ENCODE data around the gene SLC44A1.
"Not testable (repeated sequence)": the region's sequence is repeated elsewhere in the genome, so short reads cannot be mapped to it uniquely, and the experiment has no call there.

The SLC44A1 gene

DNA sequence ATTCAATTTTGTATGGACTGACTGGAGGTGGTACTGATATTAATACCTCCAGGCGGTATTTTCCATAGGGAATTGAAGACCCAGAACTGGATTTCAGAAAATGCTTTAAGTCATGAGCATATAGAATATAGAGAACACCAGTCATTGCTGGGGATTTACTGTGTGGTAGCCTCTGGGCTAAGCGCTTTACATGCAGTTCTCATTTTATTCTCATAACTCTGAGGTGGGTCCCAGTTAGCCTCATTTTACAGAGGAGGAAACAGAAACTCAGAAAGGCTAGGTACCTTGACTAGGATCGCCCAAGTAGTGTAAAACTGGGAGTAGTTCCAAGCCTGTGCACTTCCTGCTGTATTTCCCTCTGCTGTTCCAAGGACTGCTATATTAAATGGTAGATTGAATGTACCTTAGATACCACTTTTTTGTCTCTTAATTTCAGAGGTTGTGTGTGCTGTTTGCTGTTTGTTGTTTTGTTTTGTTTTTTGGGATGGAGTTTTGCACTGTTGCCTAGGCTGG, 13.8 kb downstream of the SLC44A1 start:
- no peak for TF ChIP-seq CTCF (IDR thresholded peaks at IDR 0.05; ENCODE audit: low read depth, low read length)
- H3K4me3 ChIP-seq (ENCODE audit: low read depth, low read length) = no peak overlapping the region

DNA sequence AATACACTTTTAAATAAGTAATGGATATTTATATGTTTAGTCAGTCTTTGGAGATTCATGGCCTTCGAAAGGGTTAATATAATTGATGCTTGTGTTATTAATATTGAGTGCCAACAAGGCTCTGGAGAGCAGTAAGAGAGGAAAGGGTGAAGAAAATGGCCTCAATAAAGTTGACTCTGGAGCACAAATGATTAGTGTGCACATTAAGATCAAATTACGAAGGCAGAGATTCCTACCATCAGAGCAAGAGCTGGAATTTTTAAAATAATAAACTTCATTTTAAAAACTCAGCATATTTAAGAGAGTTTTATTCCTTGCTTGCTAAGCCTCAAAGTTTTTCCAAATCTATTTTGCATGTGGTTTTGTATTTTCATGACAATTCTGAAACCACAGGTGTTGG, 14.8 kb downstream of the SLC44A1 start:
- no peak overlapping the region for H3K4me3 ChIP-seq (ENCODE audit: low read depth, low read length)
- TF ChIP-seq CTCF (IDR thresholded peaks at IDR 0.05; ENCODE audit: low read depth, low read length) = no peak

- no peak overlapping the region for H3K4me3 ChIP-seq (ENCODE audit: low read depth, low read length)
- no peak for TF ChIP-seq CTCF (IDR thresholded peaks at IDR 0.05; ENCODE audit: low read depth, low read length)
Observed at GRCh38 chr9:105259731-105260612, 15.5 kb downstream of the SLC44A1 start.

- TF ChIP-seq CTCF (IDR thresholded peaks at IDR 0.05; ENCODE audit: low read depth, low read length) = no peak
- no peak overlapping the region for H3K4me3 ChIP-seq (ENCODE audit: low read depth, low read length)
Observed at GRCh38 chr9:105262497-105262896, 18.0 kb downstream of the SLC44A1 start.

DNA sequence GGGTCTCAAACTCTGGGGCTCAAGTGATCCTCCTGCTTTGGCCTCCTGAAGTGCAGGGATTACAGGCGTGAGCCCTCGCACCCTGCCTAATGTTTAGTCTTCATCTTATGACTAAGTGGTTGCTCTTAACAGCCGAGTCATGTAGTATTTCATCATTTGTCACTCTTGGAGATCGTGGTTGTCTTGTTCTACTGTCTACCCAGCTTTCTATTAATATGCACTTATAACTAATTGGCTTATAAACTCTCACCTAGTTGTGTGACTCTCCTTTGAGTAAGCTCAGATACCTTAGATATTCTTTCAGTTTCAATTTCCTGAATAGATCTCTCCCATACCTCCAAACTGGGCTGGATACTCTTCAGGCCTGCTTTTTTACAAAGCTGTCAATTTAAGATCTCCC, 19.9 kb downstream of the SLC44A1 start:
- no peak for TF ChIP-seq CTCF (IDR thresholded peaks at IDR 0.05; ENCODE audit: low read depth, low read length)
- H3K4me3 ChIP-seq (ENCODE audit: low read depth, low read length) = no peak overlapping the region

GRCh38 chr9:105268254-105268653, 23.8 kb downstream of the SLC44A1 start:
- H3K4me3 ChIP-seq (ENCODE audit: low read depth, low read length) = not testable (repeated sequence)

GRCh38 chr9:105269593-105269992, 25.1 kb downstream of the SLC44A1 start:
- H3K4me3 ChIP-seq (ENCODE audit: low read depth, low read length) = no peak overlapping the region
- no peak for TF ChIP-seq CTCF (IDR thresholded peaks at IDR 0.05; ENCODE audit: low read depth, low read length)
